Liver (tissue), 3 donors: Measurements from ENCODE around the gene BHLHA15.

Source experiments
- EGR1 ChIP-seq, 2 donors: IDR thresholded peaks; 2 replicates each; pipeline ENCODE4 v1.6.1; 2016 to 2018; ENCODE audit warnings: antibody characterized with exemption in 2 of 2, low read depth in 2 of 2
- JUND ChIP-seq, 2 donors: IDR thresholded peaks; 2 replicates each; pipeline ENCODE4 v1.6.1; 2016; ENCODE audit warnings: antibody characterized with exemption in 2 of 2
- RAD21 ChIP-seq, 2 donors: IDR thresholded peaks; 2 replicates each; pipeline ENCODE4 v1.6.1; 2016; ENCODE audit warnings: antibody characterized with exemption in 2 of 2, mild to moderate bottlenecking in 2 of 2
- SP1 ChIP-seq: IDR thresholded peaks from 2 replicates; pipeline ENCODE4 v1.6.1; 2018; ENCODE audit warnings: antibody characterized with exemption, mild to moderate bottlenecking
- TAF1 ChIP-seq: conservative IDR thresholded peaks from 2 replicates; pipeline ENCODE4 v1.6.1; 2016; ENCODE audit warnings: antibody characterized with exemption, mild to moderate bottlenecking
- YY1 ChIP-seq: IDR thresholded peaks from 2 replicates; pipeline ENCODE4 v1.6.1; 2016; ENCODE audit warnings: antibody characterized with exemption, mild to moderate bottlenecking
- TF ChIP-seq, protein P1 (sequence below): fragments of 150-350 bp; IDR thresholded peaks from 2 replicates; pipeline ENCODE4 v1.5.1; 2017; ENCODE audit warnings: improper control_type of control experiment, low read depth, low read length; ENCODE audit not compliant: missing input control
- TF ChIP-seq, protein P2 (sequence below): IDR thresholded peaks from 2 replicates; pipeline ENCODE4 v1.6.1; 2016; ENCODE audit warnings: antibody characterized with exemption
- donor health status: healthy.
- donor health status: healthy.

- TF ChIP-seq, protein P1, sequence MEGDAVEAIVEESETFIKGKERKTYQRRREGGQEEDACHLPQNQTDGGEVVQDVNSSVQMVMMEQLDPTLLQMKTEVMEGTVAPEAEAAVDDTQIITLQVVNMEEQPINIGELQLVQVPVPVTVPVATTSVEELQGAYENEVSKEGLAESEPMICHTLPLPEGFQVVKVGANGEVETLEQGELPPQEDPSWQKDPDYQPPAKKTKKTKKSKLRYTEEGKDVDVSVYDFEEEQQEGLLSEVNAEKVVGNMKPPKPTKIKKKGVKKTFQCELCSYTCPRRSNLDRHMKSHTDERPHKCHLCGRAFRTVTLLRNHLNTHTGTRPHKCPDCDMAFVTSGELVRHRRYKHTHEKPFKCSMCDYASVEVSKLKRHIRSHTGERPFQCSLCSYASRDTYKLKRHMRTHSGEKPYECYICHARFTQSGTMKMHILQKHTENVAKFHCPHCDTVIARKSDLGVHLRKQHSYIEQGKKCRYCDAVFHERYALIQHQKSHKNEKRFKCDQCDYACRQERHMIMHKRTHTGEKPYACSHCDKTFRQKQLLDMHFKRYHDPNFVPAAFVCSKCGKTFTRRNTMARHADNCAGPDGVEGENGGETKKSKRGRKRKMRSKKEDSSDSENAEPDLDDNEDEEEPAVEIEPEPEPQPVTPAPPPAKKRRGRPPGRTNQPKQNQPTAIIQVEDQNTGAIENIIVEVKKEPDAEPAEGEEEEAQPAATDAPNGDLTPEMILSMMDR: no peak
- TF ChIP-seq RAD21 (IDR thresholded peaks at IDR 0.05) (no peak), TAF1 (no peak), YY1 (no peak), SP1 (no peak), JUND (IDR thresholded peaks at IDR 0.05) (no peak), EGR1 (IDR thresholded peaks at IDR 0.05; ENCODE audit: low read depth in 2 of 2) (no peak)
- TF ChIP-seq, protein P2, sequence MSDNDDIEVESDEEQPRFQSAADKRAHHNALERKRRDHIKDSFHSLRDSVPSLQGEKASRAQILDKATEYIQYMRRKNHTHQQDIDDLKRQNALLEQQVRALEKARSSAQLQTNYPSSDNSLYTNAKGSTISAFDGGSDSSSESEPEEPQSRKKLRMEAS: no peak
Observed at GRCh38 chr7:98162758-98163157, 48.5 kb upstream of the BHLHA15 start.
